SK-N-SH treated with all-trans-retinoic acid at 6 μM for 48 hours (cell line): ENCODE measurements around the gene RPS19BP1.

Source experiments
- ARNTL ChIP-seq: fragments of 450-650 bp; formaldehyde crosslinking; IDR thresholded peaks from 2 replicates; pipeline ENCODE4 v1.5.0; 2020; ENCODE audit warnings: low read depth, mild to moderate bottlenecking, moderate library complexity, borderline replicate concordance
- CSRNP3 ChIP-seq: fragments of 250-450 bp; sonication (Bioruptor Pico); IDR thresholded peaks from 2 replicates; pipeline ENCODE4 v1.5.1; 2021; ENCODE audit warnings: mild to moderate bottlenecking, moderate library complexity
- ESRRG ChIP-seq: fragments of 250-450 bp; sonication (Bioruptor Pico); IDR thresholded peaks from 2 replicates; pipeline ENCODE4 v1.6.1; 2021; ENCODE audit warnings: mild to moderate bottlenecking
- ISL1 ChIP-seq: fragments of 250-450 bp; sonication (Bioruptor Pico); IDR thresholded peaks from 2 replicates; pipeline ENCODE4 v2.1.2; 2022; ENCODE audit warnings: mild to moderate bottlenecking, moderate library complexity
- PATZ1 ChIP-seq: fragments of 250-450 bp; sonication (Bioruptor Pico); IDR thresholded peaks from 2 replicates; pipeline ENCODE4 v1.8.0; 2020; ENCODE audit warnings: mild to moderate bottlenecking, moderate library complexity, borderline replicate concordance
- POU6F1 ChIP-seq: fragments of 250-450 bp; sonication (Bioruptor Pico); IDR thresholded peaks from 2 replicates; pipeline ENCODE4 v1.8.0; 2021; ENCODE audit warnings: low read depth, mild to moderate bottlenecking, moderate library complexity, borderline replicate concordance
- TCF4 ChIP-seq: fragments of 250-450 bp; sonication (Bioruptor Pico); IDR thresholded peaks from 2 replicates; pipeline ENCODE4 v1.8.0; 2021; ENCODE audit warnings: mild to moderate bottlenecking, moderate library complexity, borderline replicate concordance
- TOX ChIP-seq: fragments of 250-450 bp; sonication (Bioruptor Pico); IDR thresholded peaks from 2 replicates; pipeline ENCODE4 v1.8.0; 2021; ENCODE audit warnings: mild to moderate bottlenecking, moderate library complexity, borderline replicate concordance
- ZFP30 ChIP-seq: fragments of 450-650 bp; formaldehyde crosslinking; IDR thresholded peaks from 2 replicates; pipeline ENCODE4 v1.5.0; 2022; ENCODE audit warnings: mild to moderate bottlenecking, moderate library complexity
- ZNF565 ChIP-seq: fragments of 450-650 bp; formaldehyde crosslinking; conservative IDR thresholded peaks from 2 replicates; pipeline ENCODE4 v1.5.0; 2020; ENCODE audit warnings: low read depth, mild to moderate bottlenecking, moderate library complexity
- ZNF70 ChIP-seq: fragments of 450-650 bp; formaldehyde crosslinking; IDR thresholded peaks from 2 replicates; pipeline ENCODE4 v1.5.0; 2020; ENCODE audit warnings: mild to moderate bottlenecking, moderate library complexity
- ZNF8 ChIP-seq: fragments of 450-650 bp; formaldehyde crosslinking; IDR thresholded peaks from 2 replicates; pipeline ENCODE4 v1.5.0; 2020; ENCODE audit warnings: mild to moderate bottlenecking, moderate library complexity
- TF ChIP-seq, protein P1 (sequence below): fragments of 250-450 bp; sonication (Bioruptor Pico); IDR thresholded peaks from 2 replicates; pipeline ENCODE4 v1.5.0; 2020; ENCODE audit warnings: mild to moderate bottlenecking, moderate library complexity

DNA sequence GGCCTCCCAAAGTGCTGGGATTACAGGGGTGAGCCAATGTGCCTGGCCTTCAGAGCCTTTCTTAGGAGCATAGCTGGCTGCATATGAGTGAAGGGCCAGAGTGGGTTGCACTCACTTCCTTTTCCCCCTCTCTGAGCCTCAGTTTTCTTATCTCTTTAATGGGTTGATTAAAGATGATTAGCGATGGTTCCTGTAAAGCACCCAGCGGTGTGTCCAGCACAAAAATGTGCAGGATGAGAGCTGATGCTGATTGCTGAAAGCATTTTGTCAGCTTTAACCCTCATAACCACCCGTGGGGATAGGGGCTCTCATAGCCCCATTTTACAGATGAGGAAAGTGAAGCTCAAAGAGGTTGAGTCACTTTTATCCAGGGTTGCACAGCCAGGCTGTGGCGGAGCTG, 43.5 kb upstream of the RPS19BP1 start:
- no peak for TF ChIP-seq POU6F1
- no peak for TF ChIP-seq ZNF565 (CRISPR knock-in tag)
- TF ChIP-seq ISL1 (CRISPR knock-in tag) = no peak
- no peak for TF ChIP-seq CSRNP3 (CRISPR knock-in tag)
- TF ChIP-seq PATZ1 (CRISPR knock-in tag) = no peak
- TF ChIP-seq ZFP30 (CRISPR knock-in tag) = no peak
- TF ChIP-seq TCF4 = no peak
- TF ChIP-seq ARNTL (CRISPR knock-in tag) = no peak
- no peak for TF ChIP-seq ESRRG (CRISPR knock-in tag)
- TF ChIP-seq ZNF70 (CRISPR knock-in tag) = no peak
- TF ChIP-seq, protein P1, sequence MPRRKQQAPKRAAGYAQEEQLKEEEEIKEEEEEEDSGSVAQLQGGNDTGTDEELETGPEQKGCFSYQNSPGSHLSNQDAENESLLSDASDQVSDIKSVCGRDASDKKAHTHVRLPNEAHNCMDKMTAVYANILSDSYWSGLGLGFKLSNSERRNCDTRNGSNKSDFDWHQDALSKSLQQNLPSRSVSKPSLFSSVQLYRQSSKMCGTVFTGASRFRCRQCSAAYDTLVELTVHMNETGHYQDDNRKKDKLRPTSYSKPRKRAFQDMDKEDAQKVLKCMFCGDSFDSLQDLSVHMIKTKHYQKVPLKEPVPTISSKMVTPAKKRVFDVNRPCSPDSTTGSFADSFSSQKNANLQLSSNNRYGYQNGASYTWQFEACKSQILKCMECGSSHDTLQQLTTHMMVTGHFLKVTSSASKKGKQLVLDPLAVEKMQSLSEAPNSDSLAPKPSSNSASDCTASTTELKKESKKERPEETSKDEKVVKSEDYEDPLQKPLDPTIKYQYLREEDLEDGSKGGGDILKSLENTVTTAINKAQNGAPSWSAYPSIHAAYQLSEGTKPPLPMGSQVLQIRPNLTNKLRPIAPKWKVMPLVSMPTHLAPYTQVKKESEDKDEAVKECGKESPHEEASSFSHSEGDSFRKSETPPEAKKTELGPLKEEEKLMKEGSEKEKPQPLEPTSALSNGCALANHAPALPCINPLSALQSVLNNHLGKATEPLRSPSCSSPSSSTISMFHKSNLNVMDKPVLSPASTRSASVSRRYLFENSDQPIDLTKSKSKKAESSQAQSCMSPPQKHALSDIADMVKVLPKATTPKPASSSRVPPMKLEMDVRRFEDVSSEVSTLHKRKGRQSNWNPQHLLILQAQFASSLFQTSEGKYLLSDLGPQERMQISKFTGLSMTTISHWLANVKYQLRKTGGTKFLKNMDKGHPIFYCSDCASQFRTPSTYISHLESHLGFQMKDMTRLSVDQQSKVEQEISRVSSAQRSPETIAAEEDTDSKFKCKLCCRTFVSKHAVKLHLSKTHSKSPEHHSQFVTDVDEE (CRISPR knock-in tag) = no peak
- no peak for TF ChIP-seq TOX
- no peak for TF ChIP-seq ZNF8 (CRISPR knock-in tag)
